OCI-LY7 (cell line): Measurements from ENCODE around the gene CNTN5.

Experiments used
- EZH2phosphoT487 ChIP-seq: fragments of 200-600 bp; sonication (generic); IDR thresholded peaks from 2 replicates; pipeline ENCODE4 v1.6.1; 2018; ENCODE audit warnings: low read depth, borderline replicate concordance, mild to moderate bottlenecking, mixed run types, antibody characterized with exemption, low read length, moderate library complexity, mixed read lengths
- TF ChIP-seq, protein P1 (sequence below): fragments of 200-600 bp; sonication (generic); conservative IDR thresholded peaks from 2 replicates; pipeline ENCODE4 v1.5.1; 2014; ENCODE audit warnings: mild to moderate bottlenecking, antibody characterized with exemption, low read length, moderate library complexity, mixed read lengths

DNA sequence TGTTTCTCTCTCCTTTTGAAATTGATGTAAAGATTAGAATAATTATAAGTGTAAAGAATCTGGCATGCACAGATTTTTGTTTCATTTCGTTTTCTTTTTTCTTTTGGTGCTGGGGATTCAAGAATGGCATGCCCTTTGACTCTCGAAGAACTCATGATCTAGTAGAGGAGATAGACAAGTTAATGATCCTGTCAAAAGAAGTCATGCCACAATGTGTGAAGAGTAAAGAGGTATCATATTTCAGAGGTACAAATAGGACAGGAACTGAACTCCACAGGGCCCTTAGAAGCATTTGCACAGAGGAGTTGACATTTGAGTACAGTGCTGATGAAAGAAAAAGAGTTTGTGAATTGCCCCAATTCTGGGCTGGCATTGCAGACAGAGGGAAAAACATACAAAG, 958.3 kb downstream of the CNTN5 start:
- TF ChIP-seq, protein P1, sequence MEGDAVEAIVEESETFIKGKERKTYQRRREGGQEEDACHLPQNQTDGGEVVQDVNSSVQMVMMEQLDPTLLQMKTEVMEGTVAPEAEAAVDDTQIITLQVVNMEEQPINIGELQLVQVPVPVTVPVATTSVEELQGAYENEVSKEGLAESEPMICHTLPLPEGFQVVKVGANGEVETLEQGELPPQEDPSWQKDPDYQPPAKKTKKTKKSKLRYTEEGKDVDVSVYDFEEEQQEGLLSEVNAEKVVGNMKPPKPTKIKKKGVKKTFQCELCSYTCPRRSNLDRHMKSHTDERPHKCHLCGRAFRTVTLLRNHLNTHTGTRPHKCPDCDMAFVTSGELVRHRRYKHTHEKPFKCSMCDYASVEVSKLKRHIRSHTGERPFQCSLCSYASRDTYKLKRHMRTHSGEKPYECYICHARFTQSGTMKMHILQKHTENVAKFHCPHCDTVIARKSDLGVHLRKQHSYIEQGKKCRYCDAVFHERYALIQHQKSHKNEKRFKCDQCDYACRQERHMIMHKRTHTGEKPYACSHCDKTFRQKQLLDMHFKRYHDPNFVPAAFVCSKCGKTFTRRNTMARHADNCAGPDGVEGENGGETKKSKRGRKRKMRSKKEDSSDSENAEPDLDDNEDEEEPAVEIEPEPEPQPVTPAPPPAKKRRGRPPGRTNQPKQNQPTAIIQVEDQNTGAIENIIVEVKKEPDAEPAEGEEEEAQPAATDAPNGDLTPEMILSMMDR = no peak
- TF ChIP-seq EZH2phosphoT487 = no peak
